GM23338 (cell line): Measurements from ENCODE around the gene IGFBP6. TPM values are rescaled to one million over a fixed set of nuclear protein-coding genes. Genes with fewer than 3 reads are reported as not detected.

Experiments
- ATAC-seq: fragments of 200-7000 bp; cut with Tn5 transposase; 3 replicates; pipeline ENCODE4 v1.9.1; 2020
- DNase-seq: peaks from one replicate; pipeline ENCODE4 v3.0.0-alpha.2; 2015; ENCODE audit warnings: low spot score
- H2AFZ ChIP-seq: fragments of 200-600 bp; sonication (generic); 2 replicates; pipeline ENCODE4 v1.8.0; 2016; ENCODE audit warnings: antibody characterized with exemption, mild to moderate bottlenecking, moderate library complexity
- H3F3A ChIP-seq: fragments of 200-600 bp; sonication (generic); replicated peaks from 2 replicates; pipeline ENCODE4 v1.8.0; 2017; ENCODE audit warnings: antibody characterized with exemption, mixed run types, low read depth
- H3K27ac ChIP-seq: fragments of 200-600 bp; sonication (generic); 2 replicates; pipeline ENCODE4 v1.6.1; 2016; ENCODE audit warnings: low read depth
- H3K27me3 ChIP-seq: fragments of 200-600 bp; sonication (generic); 2 replicates; pipeline ENCODE4 v1.8.0; 2016; ENCODE audit warnings: mild to moderate bottlenecking, mixed run types, moderate library complexity; ENCODE audit not compliant: insufficient read depth
- H3K36me3 ChIP-seq: fragments of 200-600 bp; sonication (generic); 2 replicates; pipeline ENCODE4 v1.8.0; 2016; ENCODE audit warnings: mild to moderate bottlenecking; ENCODE audit not compliant: insufficient read depth
- H3K4me1 ChIP-seq: fragments of 200-600 bp; sonication (generic); 2 replicates; pipeline ENCODE4 v1.8.0; 2016; ENCODE audit warnings: mild to moderate bottlenecking, moderate library complexity; ENCODE audit not compliant: insufficient read depth
- H3K4me2 ChIP-seq: fragments of 200-600 bp; sonication (generic); 2 replicates; pipeline ENCODE4 v1.7.1; 2017; ENCODE audit warnings: mixed run types
- H3K4me3 ChIP-seq: fragments of 200-600 bp; sonication (generic); 2 replicates; pipeline ENCODE4 v1.6.1; 2016; ENCODE audit warnings: mixed run types
- H3K79me2 ChIP-seq: fragments of 200-600 bp; sonication (generic); replicated peaks from 2 replicates; pipeline ENCODE4 v1.8.0; 2017; ENCODE audit warnings: mild to moderate bottlenecking; ENCODE audit not compliant: insufficient read depth
- H3K9me2 ChIP-seq: fragments of 200-600 bp; sonication (generic); 2 replicates; pipeline ENCODE4 v1.8.0; 2017; ENCODE audit not compliant: insufficient read depth
- H4K20me1 ChIP-seq: fragments of 200-600 bp; sonication (generic); replicated peaks from 2 replicates; pipeline ENCODE4 v1.8.0; 2017; ENCODE audit warnings: mild to moderate bottlenecking; ENCODE audit not compliant: insufficient read depth
- H3K27ac Mint-ChIP-seq: 2 replicates; pipeline ENCODE4 v1.8.0; 2020; ENCODE audit warnings: inconsistent platforms, mild to moderate bottlenecking, moderate library complexity, mixed read lengths
- H3K27me3 Mint-ChIP-seq: 3 replicates; pipeline ENCODE4 v1.8.0; 2022; ENCODE audit warnings: low read depth, mild to moderate bottlenecking, moderate library complexity, mixed read lengths, inconsistent platforms; ENCODE audit not compliant: insufficient read depth, poor library complexity
- H3K36me3 Mint-ChIP-seq: 3 replicates; pipeline ENCODE4 v1.8.0; 2021; ENCODE audit warnings: low read depth, mild to moderate bottlenecking, inconsistent platforms, moderate library complexity, mixed read lengths
- H3K4me1 Mint-ChIP-seq: 3 replicates; pipeline ENCODE4 v1.8.0; 2020; ENCODE audit warnings: mild to moderate bottlenecking, inconsistent platforms, mixed read lengths
- H3K4me3 Mint-ChIP-seq: 3 replicates; pipeline ENCODE4 v1.8.0; 2021; ENCODE audit warnings: moderate library complexity, mild to moderate bottlenecking, inconsistent platforms, mixed read lengths
- H3K9me3 Mint-ChIP-seq: 3 replicates; pipeline ENCODE4 v1.8.0; 2020; ENCODE audit warnings: moderate library complexity, mild to moderate bottlenecking, inconsistent platforms, mixed read lengths
- CREB1 ChIP-seq: fragments of 250-450 bp; sonication (Bioruptor Pico); IDR thresholded peaks from 2 replicates; pipeline ENCODE4 v1.5.0; 2020; ENCODE audit warnings: low read depth, mild to moderate bottlenecking, moderate library complexity
- EZH2 ChIP-seq: fragments of 200-600 bp; sonication (generic); IDR thresholded peaks from one replicate; pipeline ENCODE4 v1.8.0; 2017; ENCODE audit warnings: antibody characterized with exemption, mild to moderate bottlenecking, low read depth; ENCODE audit not compliant: unreplicated experiment
- EZH2phosphoT487 ChIP-seq: fragments of 200-600 bp; sonication (generic); IDR thresholded peaks from one replicate; pipeline ENCODE4 v1.8.1; 2018; ENCODE audit warnings: antibody characterized with exemption; ENCODE audit not compliant: unreplicated experiment
- JUNB ChIP-seq: IDR thresholded peaks from one replicate; pipeline ENCODE4 v1.6.1; 2016; ENCODE audit warnings: antibody characterized with exemption; ENCODE audit not compliant: unreplicated experiment
- NANOG ChIP-seq: IDR thresholded peaks from 2 replicates; pipeline ENCODE4 v1.6.1; 2016; ENCODE audit warnings: antibody characterized with exemption, borderline replicate concordance
- POLR2AphosphoS5 ChIP-seq: IDR thresholded peaks from 2 replicates; pipeline ENCODE4 v1.6.1; 2016; ENCODE audit warnings: antibody characterized with exemption, low read depth
- STAT1 ChIP-seq: IDR thresholded peaks from one replicate; pipeline ENCODE4 v1.6.1; 2016; ENCODE audit warnings: antibody characterized with exemption; ENCODE audit not compliant: unreplicated experiment
- ZNF114 ChIP-seq: fragments of 250-450 bp; sonication (Bioruptor Pico); IDR thresholded peaks from 2 replicates; pipeline ENCODE4 v1.5.0; 2020; ENCODE audit warnings: mild to moderate bottlenecking, moderate library complexity
- ZNF331 ChIP-seq: fragments of 250-450 bp; sonication (Bioruptor Pico); IDR thresholded peaks from 2 replicates; pipeline ENCODE4 v1.5.0; 2020; ENCODE audit warnings: low read depth, mild to moderate bottlenecking, moderate library complexity
- ZNF462 ChIP-seq: fragments of 250-450 bp; sonication (Bioruptor Pico); IDR thresholded peaks from 2 replicates; pipeline ENCODE4 v1.5.0; 2020; ENCODE audit warnings: mild to moderate bottlenecking, moderate library complexity
- polyA plus RNA-seq: library from polyadenylated mRNA; unstranded; fragments of >200 nt; fragmentation: Nextera tagmentation; extraction: Ambion mirVana; gene quantifications from 2 replicates; pipeline ENCODE4 v1.2.1, GENCODE V29; 2016
- total RNA-seq: library from RNA; depleted of rRNA; stranded (reverse); fragments of >200 nt; shearing (Covaris generic); gene quantifications from 2 replicates; pipeline ENCODE4 v1.2.3, GENCODE V29; 2014
- TF ChIP-seq, protein P1 (sequence below), 2 experiments: fragments of 200-600 bp in 1 of 2; sonication (generic) in 1 of 2; conservative IDR thresholded peaks; 2 replicates each; pipeline versions ENCODE4 v1.5.1 to v1.6.1; 2016 to 2017; ENCODE audit warnings: antibody characterized with exemption in 2 of 2, low read depth in 2 of 2, mild to moderate bottlenecking in 2 of 2, moderate library complexity in 1 of 2
- TF ChIP-seq, protein P2 (sequence below): IDR thresholded peaks from one replicate; pipeline ENCODE4 v1.6.1; 2018; ENCODE audit warnings: antibody characterized with exemption; ENCODE audit not compliant: unreplicated experiment
- TF ChIP-seq, protein P3 (sequence below): IDR thresholded peaks from 2 replicates; pipeline ENCODE4 v1.6.1; 2016; ENCODE audit warnings: antibody characterized with exemption

Gene IGFBP6
- total and polyA plus RNA-seq, 2 experiments from 2014 or later = 14.7 to 16.6 TPM

GRCh38 chr12:53122961-53123468, 25.5 kb downstream of the IGFBP6 start:
- no peaks in the 10 kb centered on the region; the same call in 2 of the 3 replicates for H3K36me3 Mint-ChIP-seq
- no peak overlapping the region for H3K27ac Mint-ChIP-seq
- H3K4me1 Mint-ChIP-seq = no peaks in the 10 kb centered on the region
- H3K4me2 ChIP-seq = no peak overlapping the region
- peaks cover 17% of the 10 kb centered on the region for H3K27me3 Mint-ChIP-seq
- no peaks in the 10 kb centered on the region for H3F3A ChIP-seq
- H3K4me3 Mint-ChIP-seq = no peak overlapping the region
- no peak for ATAC-seq
- peaks cover 3% of the 10 kb centered on the region; the same call in 1 of the 2 replicates for H3K9me2 ChIP-seq
- H3K27ac ChIP-seq = no peak overlapping the region
- H3K4me1 ChIP-seq = no peaks in the 10 kb centered on the region
- no peak overlapping the region for H3K4me3 ChIP-seq
- H3K79me2 ChIP-seq = no peaks in the 10 kb centered on the region
- DNase-seq = no peak
- 0 out of 2 replicates have a peak, but pooled peaks cover 5% of the 10 kb centered on the region for H3K27me3 ChIP-seq
- H3K9me3 Mint-ChIP-seq = peaks cover 4% of the 10 kb centered on the region; the same call in 2 of the 3 replicates
- H4K20me1 ChIP-seq = no peaks in the 10 kb centered on the region
- TF ChIP-seq POLR2AphosphoS5 (no peak), EZH2phosphoT487 (no peak), NANOG (no peak), ZNF462 (CRISPR knock-in tag) (no peak), CREB1 (CRISPR knock-in tag) (no peak), JUNB (no peak), ZNF331 (CRISPR knock-in tag) (no peak), EZH2 (no peak), STAT1 (no peak), ZNF114 (CRISPR knock-in tag) (no peak)
- TF ChIP-seq, protein P1, sequence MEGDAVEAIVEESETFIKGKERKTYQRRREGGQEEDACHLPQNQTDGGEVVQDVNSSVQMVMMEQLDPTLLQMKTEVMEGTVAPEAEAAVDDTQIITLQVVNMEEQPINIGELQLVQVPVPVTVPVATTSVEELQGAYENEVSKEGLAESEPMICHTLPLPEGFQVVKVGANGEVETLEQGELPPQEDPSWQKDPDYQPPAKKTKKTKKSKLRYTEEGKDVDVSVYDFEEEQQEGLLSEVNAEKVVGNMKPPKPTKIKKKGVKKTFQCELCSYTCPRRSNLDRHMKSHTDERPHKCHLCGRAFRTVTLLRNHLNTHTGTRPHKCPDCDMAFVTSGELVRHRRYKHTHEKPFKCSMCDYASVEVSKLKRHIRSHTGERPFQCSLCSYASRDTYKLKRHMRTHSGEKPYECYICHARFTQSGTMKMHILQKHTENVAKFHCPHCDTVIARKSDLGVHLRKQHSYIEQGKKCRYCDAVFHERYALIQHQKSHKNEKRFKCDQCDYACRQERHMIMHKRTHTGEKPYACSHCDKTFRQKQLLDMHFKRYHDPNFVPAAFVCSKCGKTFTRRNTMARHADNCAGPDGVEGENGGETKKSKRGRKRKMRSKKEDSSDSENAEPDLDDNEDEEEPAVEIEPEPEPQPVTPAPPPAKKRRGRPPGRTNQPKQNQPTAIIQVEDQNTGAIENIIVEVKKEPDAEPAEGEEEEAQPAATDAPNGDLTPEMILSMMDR (conservative IDR thresholded peaks at IDR 0.05; ENCODE audit: low read depth in 2 of 2) = no peak
- TF ChIP-seq, protein P2, sequence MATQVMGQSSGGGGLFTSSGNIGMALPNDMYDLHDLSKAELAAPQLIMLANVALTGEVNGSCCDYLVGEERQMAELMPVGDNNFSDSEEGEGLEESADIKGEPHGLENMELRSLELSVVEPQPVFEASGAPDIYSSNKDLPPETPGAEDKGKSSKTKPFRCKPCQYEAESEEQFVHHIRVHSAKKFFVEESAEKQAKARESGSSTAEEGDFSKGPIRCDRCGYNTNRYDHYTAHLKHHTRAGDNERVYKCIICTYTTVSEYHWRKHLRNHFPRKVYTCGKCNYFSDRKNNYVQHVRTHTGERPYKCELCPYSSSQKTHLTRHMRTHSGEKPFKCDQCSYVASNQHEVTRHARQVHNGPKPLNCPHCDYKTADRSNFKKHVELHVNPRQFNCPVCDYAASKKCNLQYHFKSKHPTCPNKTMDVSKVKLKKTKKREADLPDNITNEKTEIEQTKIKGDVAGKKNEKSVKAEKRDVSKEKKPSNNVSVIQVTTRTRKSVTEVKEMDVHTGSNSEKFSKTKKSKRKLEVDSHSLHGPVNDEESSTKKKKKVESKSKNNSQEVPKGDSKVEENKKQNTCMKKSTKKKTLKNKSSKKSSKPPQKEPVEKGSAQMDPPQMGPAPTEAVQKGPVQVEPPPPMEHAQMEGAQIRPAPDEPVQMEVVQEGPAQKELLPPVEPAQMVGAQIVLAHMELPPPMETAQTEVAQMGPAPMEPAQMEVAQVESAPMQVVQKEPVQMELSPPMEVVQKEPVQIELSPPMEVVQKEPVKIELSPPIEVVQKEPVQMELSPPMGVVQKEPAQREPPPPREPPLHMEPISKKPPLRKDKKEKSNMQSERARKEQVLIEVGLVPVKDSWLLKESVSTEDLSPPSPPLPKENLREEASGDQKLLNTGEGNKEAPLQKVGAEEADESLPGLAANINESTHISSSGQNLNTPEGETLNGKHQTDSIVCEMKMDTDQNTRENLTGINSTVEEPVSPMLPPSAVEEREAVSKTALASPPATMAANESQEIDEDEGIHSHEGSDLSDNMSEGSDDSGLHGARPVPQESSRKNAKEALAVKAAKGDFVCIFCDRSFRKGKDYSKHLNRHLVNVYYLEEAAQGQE = no peak
- TF ChIP-seq, protein P3, sequence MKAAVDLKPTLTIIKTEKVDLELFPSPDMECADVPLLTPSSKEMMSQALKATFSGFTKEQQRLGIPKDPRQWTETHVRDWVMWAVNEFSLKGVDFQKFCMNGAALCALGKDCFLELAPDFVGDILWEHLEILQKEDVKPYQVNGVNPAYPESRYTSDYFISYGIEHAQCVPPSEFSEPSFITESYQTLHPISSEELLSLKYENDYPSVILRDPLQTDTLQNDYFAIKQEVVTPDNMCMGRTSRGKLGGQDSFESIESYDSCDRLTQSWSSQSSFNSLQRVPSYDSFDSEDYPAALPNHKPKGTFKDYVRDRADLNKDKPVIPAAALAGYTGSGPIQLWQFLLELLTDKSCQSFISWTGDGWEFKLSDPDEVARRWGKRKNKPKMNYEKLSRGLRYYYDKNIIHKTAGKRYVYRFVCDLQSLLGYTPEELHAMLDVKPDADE = no peak
- H2AFZ ChIP-seq = no peak overlapping the region
- H3K36me3 ChIP-seq = no peaks in the 10 kb centered on the region
